ENCODE measurements around the gene MARCHF10. TPM values are rescaled to one million over a fixed set of nuclear protein-coding genes. Genes with fewer than 3 reads are reported as not detected.
"Not testable (repeated sequence)": the region's sequence is repeated elsewhere in the genome, so short reads cannot be mapped to it uniquely, and the experiment has no call there.

MARCHF10 gene
- total and polyA plus RNA-seq, 12 donors, result 0.04 TPM; not detected in 11

- DNase-seq (no peak), ATAC-seq (no peak)
- no peak for TF ChIP-seq CTCF (IDR thresholded peaks at IDR 0.05)
- 91% methylated on average over 8 of the region's 8 CpGs for WGBS, 2 donors
- Histone ChIP-seq H3K4me3 (no peak overlapping the region), H3K9me3 (no peaks in the 10 kb centered on the region), H3K4me1 (peaks cover 8 to 47% (median 32%) of the 10 kb centered on the region in 9 donors), H3K36me3 (no peaks in the 10 kb centered on the region), H3K27ac (no peak overlapping the region), H3K27me3 (peaks cover 0 to 25% (median 0%) of the 10 kb centered on the region in 7 donors)
- intact Hi-C loops (cut with DNase I), result loop anchor here (2.0 to 10.0 kb wide), 5 partner anchors 266 to 713 kb away; partner anchors contain the start of gene TANC2 (in 4 of the 10)
Observed at GRCh38 chr17:62701706-62702085, 106.4 kb downstream of the MARCHF10 start.

GRCh38 chr17:62700964-62701705 is 107.0 kb downstream of the MARCHF10 start:
- ATAC-seq, result no peak
- H3K36me3 ChIP-seq, result no peaks in the 10 kb centered on the region
- peaks cover 8 to 46% (median 31%) of the 10 kb centered on the region in 9 donors for H3K4me1 ChIP-seq
- WGBS, 2 donors, result 79 to 83% methylated on average over 12 of the region's 12 CpGs
- H3K27ac ChIP-seq, result no peak overlapping the region
- intact Hi-C loops (cut with DNase I), result loop anchor here in 9 of 10 donors (5.0 to 10.0 kb wide), 4 partner anchors 266 to 714 kb away; partner anchors contain the start of gene TANC2 (in 4 of the 9)
- H3K27me3 ChIP-seq, result peaks cover 0 to 21% (median 0%) of the 10 kb centered on the region in 7 donors
- no peak for TF ChIP-seq CTCF (IDR thresholded peaks at IDR 0.05)
- H3K4me3 ChIP-seq, result no peak overlapping the region
- DNase-seq, result no peak
- H3K9me3 ChIP-seq, result no peaks in the 10 kb centered on the region

GRCh38 chr17:62698459-62698858 is 109.7 kb downstream of the MARCHF10 start:
- DNase-seq; intact Hi-C loops (cut with DNase I); ATAC-seq; H3K27me3 ChIP-seq; H3K9me3 ChIP-seq; H3K27ac ChIP-seq; H3K4me3 ChIP-seq; H3K36me3 ChIP-seq: not testable (repeated sequence)
- H3K4me1 ChIP-seq, result peaks cover 1 to 43% (median 28%) of the 10 kb centered on the region in 9 donors
- WGBS, 2 donors, result 79 to 90% methylated on average over 11 of the region's 11 CpGs

GRCh38 chr17:62696726-62697490 is 111.2 kb downstream of the MARCHF10 start:
- ATAC-seq (peak in 1 of 8 donors; percentile 16), DNase-seq (no peak)
- 66 to 74% methylated on average over 27 of the region's 27 CpGs for WGBS, 2 donors
- Histone ChIP-seq H3K27me3 (no peaks in the 10 kb centered on the region), H3K36me3 (peaks cover 0 to 3% (median 0%) of the 10 kb centered on the region in 9 donors), H3K4me1 (peaks cover 0 to 50% (median 24%) of the 10 kb centered on the region in 9 donors), H3K9me3 (no peaks in the 10 kb centered on the region), H3K4me3 (no peak overlapping the region), H3K27ac (no peak overlapping the region)
- intact Hi-C loops (cut with DNase I), result no loop called here
- TF ChIP-seq CTCF (IDR thresholded peaks at IDR 0.05), result no peak
